Body of pancreas (tissue), 4 donors: ENCODE results near the gene EPHB1. TPM values are rescaled to one million over a fixed set of nuclear protein-coding genes. Genes with fewer than 3 reads are reported as not detected.

Experiments
- ATAC-seq: fragments of 150-250 bp; one replicate; pipeline ENCODE4 v1.9.1; 2016
- DNase-seq, 4 donors: peaks; one replicate each; pipeline ENCODE4 v3.0.0-alpha.2; 2019
- H3K27ac ChIP-seq, 4 donors: fragments of 200-600 bp; sonication (generic); 1 replicate in 3 of 4; 2 replicates in 1 of 4; pipeline versions ENCODE4 v1.5.1 to v1.6.1; 2016 to 2019; ENCODE audit warnings: mild to moderate bottlenecking in 1 of 4, mixed read lengths in 1 of 4, moderate library complexity in 1 of 4
- H3K27me3 ChIP-seq, 2 donors: fragments of 200-600 bp; sonication (generic); one replicate each; pipeline ENCODE4 v1.6.0; 2016; ENCODE audit warnings: mild to moderate bottlenecking in 1 of 2
- H3K36me3 ChIP-seq, 2 donors: fragments of 200-600 bp; sonication (generic); replicated peaks in 1 of 2; 2 replicates each; pipeline ENCODE4 v1.5.1; 2016; ENCODE audit warnings: low read depth in 2 of 2; ENCODE audit not compliant: insufficient read depth in 1 of 2
- H3K4me1 ChIP-seq: fragments of 200-600 bp; sonication (generic); one replicate; pipeline ENCODE4 v1.6.0; 2016
- H3K4me3 ChIP-seq, 2 donors: fragments of 200-600 bp; sonication (generic); 1 replicate in 1 of 2; 2 replicates in 1 of 2; pipeline ENCODE4 v1.5.1; 2016 to 2019
- H3K9me3 ChIP-seq, 3 donors: fragments of 200-600 bp; sonication (generic); 1 replicate in 2 of 3; 2 replicates in 1 of 3; pipeline ENCODE4 v1.5.1; 2016
- POLR2A ChIP-seq, 3 donors: fragments of 450-650 bp; IDR thresholded peaks; one replicate each; pipeline ENCODE4 v1.6.1; 2016; ENCODE audit warnings: antibody characterized with exemption in 3 of 3, mild to moderate bottlenecking in 2 of 3
- WGBS, 2 donors: methylation state at CpG; one replicate each; pipeline ENCODE4 v1.1.5; 2017; 5-methylcytosine and 5-hydroxymethylcytosine counted together
- intact Hi-C: fragments of 100-400 bp; cut with DNase I; formaldehyde crosslinking; loops from one replicate; pipeline ENCODE4 v1.15.1; 2023
- total RNA-seq, 2 donors: library from RNA; depleted of rRNA; stranded (reverse); fragments of >200 nt; gene quantifications; one replicate each; pipeline ENCODE4 v1.1.0, GENCODE V29; 2016
- TF ChIP-seq, protein P1 (sequence below), 7 experiments: fragments of 450-650 bp in 4 of 7; fragments of 200-600 bp in 3 of 7; sonication (generic) in 3 of 7; IDR thresholded peaks; one replicate each; pipeline ENCODE4 v1.5.1; 2016 to 2019; ENCODE audit warnings: antibody characterized with exemption in 7 of 7

The EPHB1 gene
- total RNA-seq, 2 donors from 2014 or later = 1.3 TPM; not detected in 1

DNA sequence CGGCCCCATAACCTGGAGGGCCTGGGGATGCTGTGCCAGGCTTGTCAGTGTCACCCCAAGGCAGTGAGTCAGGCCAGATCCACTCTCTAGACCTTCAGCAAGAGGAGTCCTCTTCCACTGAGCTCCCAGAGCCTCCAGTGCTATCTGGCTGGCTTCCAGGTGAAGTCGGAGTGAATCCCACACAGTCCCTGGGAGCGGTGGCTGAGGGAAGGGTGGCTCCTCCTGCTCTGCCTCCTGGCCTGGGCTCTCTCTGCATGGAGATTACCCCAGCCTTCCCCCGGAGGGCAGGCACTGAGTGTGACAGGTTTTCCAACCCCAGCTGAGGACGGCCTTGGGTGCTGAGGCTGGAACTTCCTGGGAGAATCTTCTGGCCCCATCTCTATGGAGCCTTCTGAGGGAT, 82.7 kb downstream of the EPHB1 start:
- WGBS, 2 donors = 73 to 77% methylated on average over 2 to 5 of the region's 5 CpGs
- H3K27ac ChIP-seq = no peak overlapping the region

DNA sequence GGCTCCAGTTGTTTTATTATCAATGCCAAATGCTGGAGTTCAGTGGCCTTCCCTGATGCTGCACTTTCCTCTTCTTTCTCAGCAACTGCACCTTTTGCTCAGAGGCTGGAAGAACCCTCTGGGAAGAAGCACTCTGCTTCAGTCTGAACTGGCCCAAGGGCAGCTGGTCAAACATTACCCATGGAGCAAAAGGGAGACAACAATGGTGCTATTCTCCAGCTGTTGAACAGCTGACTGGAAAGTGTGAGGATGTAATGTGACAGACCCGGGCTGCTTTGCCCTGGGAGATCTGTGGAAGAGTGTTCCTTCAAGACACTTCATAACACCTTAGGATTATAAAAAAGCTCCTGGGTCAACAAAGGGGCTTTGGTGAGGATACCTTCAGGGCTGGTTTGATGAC, 84.9 kb downstream of the EPHB1 start:
- TF ChIP-seq, protein P1, sequence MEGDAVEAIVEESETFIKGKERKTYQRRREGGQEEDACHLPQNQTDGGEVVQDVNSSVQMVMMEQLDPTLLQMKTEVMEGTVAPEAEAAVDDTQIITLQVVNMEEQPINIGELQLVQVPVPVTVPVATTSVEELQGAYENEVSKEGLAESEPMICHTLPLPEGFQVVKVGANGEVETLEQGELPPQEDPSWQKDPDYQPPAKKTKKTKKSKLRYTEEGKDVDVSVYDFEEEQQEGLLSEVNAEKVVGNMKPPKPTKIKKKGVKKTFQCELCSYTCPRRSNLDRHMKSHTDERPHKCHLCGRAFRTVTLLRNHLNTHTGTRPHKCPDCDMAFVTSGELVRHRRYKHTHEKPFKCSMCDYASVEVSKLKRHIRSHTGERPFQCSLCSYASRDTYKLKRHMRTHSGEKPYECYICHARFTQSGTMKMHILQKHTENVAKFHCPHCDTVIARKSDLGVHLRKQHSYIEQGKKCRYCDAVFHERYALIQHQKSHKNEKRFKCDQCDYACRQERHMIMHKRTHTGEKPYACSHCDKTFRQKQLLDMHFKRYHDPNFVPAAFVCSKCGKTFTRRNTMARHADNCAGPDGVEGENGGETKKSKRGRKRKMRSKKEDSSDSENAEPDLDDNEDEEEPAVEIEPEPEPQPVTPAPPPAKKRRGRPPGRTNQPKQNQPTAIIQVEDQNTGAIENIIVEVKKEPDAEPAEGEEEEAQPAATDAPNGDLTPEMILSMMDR (IDR thresholded peaks at IDR 0.05) = no peak
- TF ChIP-seq POLR2A (IDR thresholded peaks at IDR 0.05) = no peak
- WGBS, 2 donors = 28 to 50% methylated on average over 1 of the region's 1 CpG
- intact Hi-C loops = no loop called here
- Histone ChIP-seq H3K4me1 (no peaks in the 10 kb centered on the region), H3K9me3 (no peaks in the 10 kb centered on the region), H3K36me3 (no peaks in the 10 kb centered on the region), H3K27me3 (no peaks in the 10 kb centered on the region), H3K27ac (no peak overlapping the region), H3K4me3 (no peak overlapping the region)
- ATAC-seq = no peak
- DNase-seq = no peak

More for the DNA sequence above, 82.7 kb downstream of the EPHB1 start:
- H3K9me3 ChIP-seq = no peaks in the 10 kb centered on the region
- H3K36me3 ChIP-seq = no peaks in the 10 kb centered on the region
- H3K4me3 ChIP-seq = no peak overlapping the region
- H3K27me3 ChIP-seq = no peaks in the 10 kb centered on the region
- DNase-seq (peak in 1 of 4 donors; percentile 13), ATAC-seq (no peak)
- no peaks in the 10 kb centered on the region for H3K4me1 ChIP-seq
- intact Hi-C loops = no loop called here
- no peak for TF ChIP-seq POLR2A (IDR thresholded peaks at IDR 0.05)
- TF ChIP-seq, protein P1 (IDR thresholded peaks at IDR 0.05) = no peak

DNA sequence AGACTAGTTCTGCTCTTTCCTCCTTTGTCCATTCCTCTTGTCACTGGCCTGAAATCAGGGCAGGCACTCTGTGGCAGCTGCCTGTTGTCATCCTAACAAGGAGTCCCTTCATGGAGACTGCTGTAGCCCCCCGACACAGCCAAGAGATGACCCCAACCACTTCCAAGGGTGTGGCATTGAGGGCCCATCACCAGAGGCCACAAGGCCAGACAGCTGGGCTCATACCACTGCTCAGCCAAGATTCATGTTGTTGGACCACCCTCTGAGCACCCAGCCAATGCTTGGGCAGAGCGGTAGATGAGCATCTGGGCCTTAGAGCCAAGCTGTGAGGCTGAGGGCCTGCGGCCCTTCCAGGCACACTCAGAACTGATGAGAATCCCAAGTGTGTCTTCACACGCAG, 85.4 kb downstream of the EPHB1 start:
- intact Hi-C loops = no loop called here
- Histone ChIP-seq H3K36me3 (no peaks in the 10 kb centered on the region), H3K27ac (no peak overlapping the region), H3K27me3 (no peaks in the 10 kb centered on the region), H3K4me1 (no peaks in the 10 kb centered on the region), H3K4me3 (no peak overlapping the region), H3K9me3 (no peaks in the 10 kb centered on the region)
- no peak for ATAC-seq
- WGBS, 2 donors = 71 to 79% methylated on average over 2 to 4 of the region's 4 CpGs
- no peak for TF ChIP-seq POLR2A (IDR thresholded peaks at IDR 0.05)
- TF ChIP-seq, protein P1 (IDR thresholded peaks at IDR 0.05) = no peak
- no peak for DNase-seq

DNA sequence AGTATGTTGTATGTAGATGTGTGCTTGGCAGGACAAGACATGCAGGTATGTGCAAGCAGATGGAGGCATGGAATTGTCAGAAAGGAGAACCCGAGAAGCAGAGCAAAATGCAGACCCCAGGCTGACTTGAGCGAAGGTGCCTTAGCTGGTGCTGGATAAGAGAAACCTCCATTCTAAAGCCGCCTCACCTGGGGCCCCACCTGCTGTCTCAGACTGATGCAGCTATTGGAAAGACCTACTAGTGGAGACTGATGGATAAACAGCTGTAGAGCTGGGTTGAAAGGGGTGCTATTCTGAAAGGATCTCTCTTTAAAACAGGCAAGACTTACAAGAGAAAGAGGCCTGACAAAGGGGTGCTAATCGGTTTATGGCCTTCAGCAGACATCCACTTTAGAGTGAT, 86.2 kb downstream of the EPHB1 start:
- ATAC-seq (no peak), DNase-seq (no peak)
- H3K4me1 ChIP-seq = no peaks in the 10 kb centered on the region
- H3K27me3 ChIP-seq = no peaks in the 10 kb centered on the region
- intact Hi-C loops = no loop called here
- TF ChIP-seq, protein P1 (IDR thresholded peaks at IDR 0.05) = no peak
- no peak for TF ChIP-seq POLR2A (IDR thresholded peaks at IDR 0.05)
- 69 to 73% methylated on average over 4 of the region's 4 CpGs for WGBS, 2 donors
- H3K4me3 ChIP-seq = no peak overlapping the region
- no peaks in the 10 kb centered on the region for H3K9me3 ChIP-seq
- no peak overlapping the region for H3K27ac ChIP-seq
- H3K36me3 ChIP-seq = no peaks in the 10 kb centered on the region

DNA sequence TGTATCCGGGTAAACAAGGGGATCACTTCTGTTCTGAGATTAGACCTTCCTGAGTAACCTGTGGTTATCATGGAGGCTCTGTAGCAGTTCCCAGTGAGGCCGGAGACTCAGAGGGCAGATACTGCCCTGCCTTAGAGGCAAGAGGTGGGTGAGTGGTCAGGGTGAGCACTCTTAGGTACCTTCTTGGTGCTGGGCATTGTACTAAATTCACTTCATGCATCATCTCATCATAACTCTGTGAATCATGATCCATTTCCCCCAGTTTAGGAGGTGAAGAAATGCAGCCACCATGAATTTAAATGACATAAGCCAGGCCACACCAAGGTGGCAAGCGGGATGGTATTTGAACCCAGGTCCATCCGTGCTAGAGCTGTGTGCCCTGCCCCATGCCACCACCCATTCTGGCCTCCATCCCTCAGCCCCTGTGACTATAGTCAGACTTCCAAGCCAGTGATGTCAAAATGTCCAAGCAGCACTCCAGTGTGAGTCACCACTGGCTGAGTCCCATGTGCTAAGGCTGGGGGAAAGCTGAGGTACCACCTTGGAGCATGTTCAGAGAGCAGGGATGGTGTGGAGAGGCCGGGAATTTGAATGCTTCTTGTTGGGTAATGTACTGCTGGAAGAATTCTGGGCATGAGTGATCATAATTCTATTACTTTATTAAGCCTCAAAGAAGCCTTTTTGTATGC, 88.8 kb downstream of the EPHB1 start:
- H3K27ac ChIP-seq = no peak overlapping the region
- no peak for ATAC-seq
- no peak overlapping the region for H3K4me3 ChIP-seq
- H3K27me3 ChIP-seq = no peaks in the 10 kb centered on the region
- no peaks in the 10 kb centered on the region for H3K36me3 ChIP-seq
- WGBS, 2 donors = 63 to 73% methylated on average over 5 of the region's 5 CpGs
- intact Hi-C loops = no loop called here
- H3K4me1 ChIP-seq = no peaks in the 10 kb centered on the region
- H3K9me3 ChIP-seq = no peaks in the 10 kb centered on the region
- DNase-seq = no peak
- TF ChIP-seq, protein P1 (IDR thresholded peaks at IDR 0.05) = no peak
- TF ChIP-seq POLR2A (IDR thresholded peaks at IDR 0.05) = no peak
